Right renal cortex interstitium (tissue), 3 donors: ENCODE data around the gene ANKRD42. TPM values are rescaled to one million over a fixed set of nuclear protein-coding genes. Genes with fewer than 3 reads are reported as not detected.
A peak's percentile ranks its signal among the peaks of the same experiment; 100 is the strongest.

Experiments used
- DNase-seq, 3 donors: peaks; one replicate each; pipeline ENCODE4 v3.0.0-alpha.2; 2013; ENCODE audit warnings: low read depth in 3 of 3, low spot score in 2 of 3
- polyA plus RNA-seq, 3 donors: library from polyadenylated mRNA; unstranded; fragments of 120-200 nt; gene quantifications; one replicate each; pipeline ENCODE4 v1.2.1, GENCODE V29; 2013; ENCODE audit not compliant: insufficient read length in 3 of 3

ANKRD42 gene
- polyA plus RNA-seq, 3 donors, result 18.1 to 22.1 (median 21.1) TPM

GRCh38 chr11:83284501-83285150 is 91.1 kb downstream of the ANKRD42 start:
- peak in 1 of 3 donors; percentile 33 for DNase-seq

GRCh38 chr11:83285151-83285770 is 91.7 kb downstream of the ANKRD42 start:
- no peak for DNase-seq

- DNase-seq, result peak; percentile 97 to 99 (median 98)
Measured at GRCh38 chr11:83285771-83286528, 92.4 kb downstream of the ANKRD42 start, which contains the start of gene CCDC90B. Gene CCDC90B (minus strand): TSS chr11:83286367. CDS start chr11:83285972, 395 bp downstream.

GRCh38 chr11:83287631-83288030 is 94.1 kb downstream of the ANKRD42 start:
- no peak for DNase-seq

- DNase-seq, result no peak
Measured at GRCh38 chr11:83292709-83293456, 99.4 kb downstream of the ANKRD42 start.

GRCh38 chr11:83293457-83293774 is 99.9 kb downstream of the ANKRD42 start:
- no peak for DNase-seq

GRCh38 chr11:83294208-83294607 is 100.7 kb downstream of the ANKRD42 start:
- DNase-seq, result no peak

Other genes starting within 250 kb of the ANKRD42 start
- gene RAB30, start 121.8 kb upstream of the ANKRD42 start, polyA plus RNA-seq, result 1 to 10 TPM; 8.3 to 8.6 (median 8.4) TPM
- 10 to 100 TPM; 71.9 to 84.7 (median 81.6) TPM for gene PCF11, start 36.6 kb upstream of the ANKRD42 start, polyA plus RNA-seq
- gene CCDC90B, start 92.7 kb downstream of the ANKRD42 start, polyA plus RNA-seq, result 100 to 1,000 TPM in 1 of 3 donors, 10 to 100 TPM in 2; 94.0 to 103 (median 99.7) TPM